Sigmoid colon (tissue), 7 donors: ENCODE results near the gene CPLX4. TPM values are rescaled to one million over a fixed set of nuclear protein-coding genes. Genes with fewer than 3 reads are reported as not detected.

ENCODE experiments used
- DNase-seq: peaks from one replicate; pipeline ENCODE4 v3.0.0-alpha.2; 2019
- H3K27ac ChIP-seq, 4 donors: fragments of 200-600 bp; sonication (generic); one replicate each; pipeline ENCODE4 v1.5.1; 2016 to 2019; ENCODE audit warnings: mild to moderate bottlenecking in 1 of 4
- H3K27me3 ChIP-seq, 3 donors: fragments of 200-600 bp; sonication (generic); one replicate each; pipeline ENCODE4 v1.5.1; 2019; ENCODE audit warnings: mild to moderate bottlenecking in 1 of 3
- H3K36me3 ChIP-seq, 4 donors: fragments of 200-600 bp; sonication (generic); one replicate each; pipeline ENCODE4 v1.5.1; 2016 to 2019
- H3K4me1 ChIP-seq, 4 donors: fragments of 200-600 bp; sonication (generic); one replicate each; pipeline ENCODE4 v1.5.1; 2017 to 2019
- H3K4me3 ChIP-seq, 4 donors: fragments of 200-600 bp; sonication (generic); one replicate each; pipeline ENCODE4 v1.5.1; 2017 to 2019; ENCODE audit warnings: mild to moderate bottlenecking in 2 of 4, moderate library complexity in 1 of 4
- H3K9me3 ChIP-seq, 4 donors: fragments of 200-600 bp in 3 of 4; sonication (generic) in 3 of 4; one replicate each; pipeline versions ENCODE4 v1.5.1 to v1.6.1; 2013 to 2019
- EP300 ChIP-seq, 4 donors: sonication (generic); formaldehyde crosslinking; IDR thresholded peaks; one replicate each; pipeline ENCODE4 v1.6.1; 2017; ENCODE audit warnings: antibody characterized with exemption in 4 of 4
- POLR2A ChIP-seq, 2 donors: fragments of 450-650 bp; IDR thresholded peaks; one replicate each; pipeline ENCODE4 v1.6.1; 2016; ENCODE audit warnings: antibody characterized with exemption in 2 of 2, mild to moderate bottlenecking in 2 of 2, moderate library complexity in 2 of 2
- POLR2AphosphoS5 ChIP-seq, 4 donors: sonication (generic); formaldehyde crosslinking; IDR thresholded peaks; one replicate each; pipeline ENCODE4 v1.6.1; 2017; ENCODE audit warnings: antibody characterized with exemption in 4 of 4
- WGBS, 2 donors: extraction: QIAGEN DNeasy Blood & Tissue Kit; methylation state at CpG; one replicate each; pipeline ENCODE4 v1.1.7; 2013; 5-methylcytosine and 5-hydroxymethylcytosine counted together
- intact Hi-C: fragments of 100-400 bp; cut with DNase I; formaldehyde crosslinking; loops from one replicate; pipeline ENCODE4 v1.15.1; 2023
- polyA plus RNA-seq, 3 donors: library from polyadenylated mRNA; stranded (reverse); fragments of 200-250 nt; gene quantifications; one replicate each; pipeline ENCODE4 v1.2.3, GENCODE V29; 2013
- total RNA-seq, 4 donors: library from RNA; depleted of rRNA; stranded (reverse); fragments of >200 nt; gene quantifications; one replicate each; pipeline ENCODE4 v1.1.0, GENCODE V29; 2016
- TF ChIP-seq, protein P1 (sequence below), 4 experiments: fragments of 450-650 bp in 3 of 4; fragments of 200-600 bp in 1 of 4; IDR thresholded peaks; one replicate each; pipeline ENCODE4 v1.5.1; 2016 to 2019; ENCODE audit warnings: antibody characterized with exemption in 4 of 4, mild to moderate bottlenecking in 3 of 4, moderate library complexity in 2 of 4
- donor health status: healthy with polysubstance abuse.
- donor health status: Bipolar disorder and iron deficiency.
- donor health status: healthy.

Gene CPLX4
- total and polyA plus RNA-seq, 7 donors, result 0.33 TPM; not detected in 6

DNA sequence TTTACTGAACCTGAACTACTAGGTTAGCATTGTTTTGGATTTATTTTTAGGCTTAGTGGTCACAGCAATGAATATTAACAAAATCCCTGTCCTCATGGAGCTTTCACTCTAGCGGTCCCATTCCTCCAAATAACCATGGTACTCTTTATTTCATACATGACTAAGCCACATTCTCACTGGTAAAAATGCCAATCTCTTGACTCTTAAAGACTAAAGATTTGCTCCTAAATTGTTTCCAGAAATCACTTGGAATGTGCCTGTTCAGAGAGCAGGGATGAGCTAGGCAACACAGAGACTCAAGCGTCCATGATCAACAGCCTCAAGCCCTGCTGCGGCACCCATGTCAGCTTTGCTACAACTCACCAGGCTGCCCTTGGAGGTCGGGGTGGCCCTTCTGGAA, 27.1 kb upstream of the CPLX4 start:
- Histone ChIP-seq H3K4me1 (no peaks in the 10 kb centered on the region), H3K36me3 (peaks cover 9 to 93% (median 26%) of the 10 kb centered on the region in 4 donors), H3K27ac (no peak overlapping the region), H3K27me3 (no peaks in the 10 kb centered on the region), H3K4me3 (no peak overlapping the region), H3K9me3 (no peaks in the 10 kb centered on the region)
- no peak for DNase-seq
- intact Hi-C loops, result no loop called here
- 98% methylated on average over 4 of the region's 4 CpGs for WGBS, 2 donors
- TF ChIP-seq POLR2AphosphoS5 (IDR thresholded peaks at IDR 0.05) (no peak), EP300 (IDR thresholded peaks at IDR 0.05) (no peak), POLR2A (IDR thresholded peaks at IDR 0.05) (no peak)
- TF ChIP-seq, protein P1, sequence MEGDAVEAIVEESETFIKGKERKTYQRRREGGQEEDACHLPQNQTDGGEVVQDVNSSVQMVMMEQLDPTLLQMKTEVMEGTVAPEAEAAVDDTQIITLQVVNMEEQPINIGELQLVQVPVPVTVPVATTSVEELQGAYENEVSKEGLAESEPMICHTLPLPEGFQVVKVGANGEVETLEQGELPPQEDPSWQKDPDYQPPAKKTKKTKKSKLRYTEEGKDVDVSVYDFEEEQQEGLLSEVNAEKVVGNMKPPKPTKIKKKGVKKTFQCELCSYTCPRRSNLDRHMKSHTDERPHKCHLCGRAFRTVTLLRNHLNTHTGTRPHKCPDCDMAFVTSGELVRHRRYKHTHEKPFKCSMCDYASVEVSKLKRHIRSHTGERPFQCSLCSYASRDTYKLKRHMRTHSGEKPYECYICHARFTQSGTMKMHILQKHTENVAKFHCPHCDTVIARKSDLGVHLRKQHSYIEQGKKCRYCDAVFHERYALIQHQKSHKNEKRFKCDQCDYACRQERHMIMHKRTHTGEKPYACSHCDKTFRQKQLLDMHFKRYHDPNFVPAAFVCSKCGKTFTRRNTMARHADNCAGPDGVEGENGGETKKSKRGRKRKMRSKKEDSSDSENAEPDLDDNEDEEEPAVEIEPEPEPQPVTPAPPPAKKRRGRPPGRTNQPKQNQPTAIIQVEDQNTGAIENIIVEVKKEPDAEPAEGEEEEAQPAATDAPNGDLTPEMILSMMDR (IDR thresholded peaks at IDR 0.05), result no peak

GRCh38 chr18:59344996-59345395, 26.5 kb upstream of the CPLX4 start:
- no peaks in the 10 kb centered on the region for H3K27me3 ChIP-seq
- H3K36me3 ChIP-seq, result peaks cover 13 to 93% (median 28%) of the 10 kb centered on the region in 4 donors
- intact Hi-C loops, result no loop called here
- no peaks in the 10 kb centered on the region for H3K9me3 ChIP-seq
- no peak overlapping the region for H3K27ac ChIP-seq
- H3K4me1 ChIP-seq, result no peaks in the 10 kb centered on the region
- 0 to 77% methylated on average over 1 of the region's 1 CpG for WGBS, 2 donors
- no peak for TF ChIP-seq EP300 (IDR thresholded peaks at IDR 0.05)
- TF ChIP-seq POLR2AphosphoS5 (IDR thresholded peaks at IDR 0.05), result no peak
- TF ChIP-seq, protein P1 (IDR thresholded peaks at IDR 0.05), result no peak
- no peak for TF ChIP-seq POLR2A (IDR thresholded peaks at IDR 0.05)
- no peak for DNase-seq
- no peak overlapping the region for H3K4me3 ChIP-seq

DNA sequence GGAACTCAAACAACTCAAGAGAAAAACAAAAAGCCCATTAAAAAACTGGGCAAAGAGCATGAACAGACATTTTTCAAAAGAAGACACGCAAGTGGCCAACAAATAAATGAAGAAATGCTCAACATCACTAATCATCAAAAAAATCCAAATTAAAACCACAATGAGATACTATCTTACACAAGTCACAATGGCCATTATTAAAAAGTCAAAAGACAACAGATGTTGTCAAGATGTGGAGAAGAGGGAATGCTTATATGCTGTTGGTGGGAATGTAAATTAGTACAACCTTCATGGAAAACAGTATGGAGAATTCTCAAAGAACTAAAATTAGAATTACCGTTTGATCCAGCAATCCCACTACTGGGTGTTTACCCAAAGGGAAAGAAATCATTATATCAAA, 25.5 kb upstream of the CPLX4 start:
- H3K4me3 ChIP-seq, result no peak overlapping the region
- H3K9me3 ChIP-seq, result no peaks in the 10 kb centered on the region
- H3K27me3 ChIP-seq, result no peaks in the 10 kb centered on the region
- H3K4me1 ChIP-seq, result no peaks in the 10 kb centered on the region
- intact Hi-C loops, result no loop called here
- TF ChIP-seq POLR2A (IDR thresholded peaks at IDR 0.05) (no peak), POLR2AphosphoS5 (IDR thresholded peaks at IDR 0.05) (no peak), EP300 (IDR thresholded peaks at IDR 0.05) (no peak)
- TF ChIP-seq, protein P1 (IDR thresholded peaks at IDR 0.05), result no peak
- no peak for DNase-seq
- peaks cover 20 to 93% (median 32%) of the 10 kb centered on the region in 4 donors for H3K36me3 ChIP-seq
- no peak overlapping the region for H3K27ac ChIP-seq
- 95 to 98% methylated on average over 2 of the region's 2 CpGs for WGBS, 2 donors

GRCh38 chr18:59340817-59341216, 22.4 kb upstream of the CPLX4 start:
- Histone ChIP-seq H3K27ac (no peak overlapping the region), H3K36me3 (peaks cover 13 to 93% (median 35%) of the 10 kb centered on the region in 4 donors)

DNA sequence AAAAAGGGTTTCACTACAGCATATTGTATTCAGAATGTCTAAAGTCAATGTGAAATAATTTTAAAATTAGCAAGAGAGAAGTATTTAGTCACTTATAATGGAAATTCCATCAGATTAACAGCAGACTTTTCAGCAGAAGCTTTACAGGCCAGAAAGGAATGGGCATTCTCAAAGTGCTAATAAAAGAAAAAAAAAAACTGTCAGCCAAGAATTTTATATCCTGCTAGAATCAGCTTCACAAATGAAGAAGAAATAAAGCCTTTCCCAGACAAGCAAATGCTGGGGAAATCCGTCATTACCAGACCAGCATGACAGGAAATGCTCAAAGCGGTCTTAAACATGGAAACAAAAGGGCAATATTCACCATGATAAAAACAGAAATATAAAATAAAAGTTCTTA, 21.9 kb upstream of the CPLX4 start:
- H3K4me3 ChIP-seq, result no peak overlapping the region
- H3K36me3 ChIP-seq, result peaks cover 8 to 93% (median 32%) of the 10 kb centered on the region in 4 donors
- DNase-seq, result no peak
- 95 to 96% methylated on average over 2 of the region's 2 CpGs for WGBS, 2 donors
- no peaks in the 10 kb centered on the region for H3K4me1 ChIP-seq
- intact Hi-C loops, result no loop called here
- H3K9me3 ChIP-seq, result no peaks in the 10 kb centered on the region
- TF ChIP-seq POLR2AphosphoS5 (IDR thresholded peaks at IDR 0.05) (no peak), EP300 (IDR thresholded peaks at IDR 0.05) (no peak), POLR2A (IDR thresholded peaks at IDR 0.05) (no peak)
- TF ChIP-seq, protein P1 (IDR thresholded peaks at IDR 0.05), result no peak
- no peaks in the 10 kb centered on the region for H3K27me3 ChIP-seq
- H3K27ac ChIP-seq, result no peak overlapping the region

More at GRCh38 chr18:59340817-59341216, 22.4 kb upstream of the CPLX4 start:
- intact Hi-C loops, result no loop called here
- H3K27me3 ChIP-seq, result no peaks in the 10 kb centered on the region
- no peaks in the 10 kb centered on the region for H3K9me3 ChIP-seq
- TF ChIP-seq EP300 (IDR thresholded peaks at IDR 0.05), result no peak
- no peak overlapping the region for H3K4me3 ChIP-seq
- no peaks in the 10 kb centered on the region for H3K4me1 ChIP-seq
- no peak for DNase-seq
